Urinary bladder (tissue), 4 donors: ENCODE measurements around the gene CLDN17. TPM values are rescaled to one million over a fixed set of nuclear protein-coding genes. Genes with fewer than 3 reads are reported as not detected.

Source experiments
- DNase-seq: peaks from one replicate; pipeline ENCODE4 v3.0.0-alpha.2; 2015; ENCODE audit errors: extremely low spot score
- H3K27ac ChIP-seq: one replicate; pipeline ENCODE4 v1.5.1; 2013; ENCODE audit warnings: low read depth, mild to moderate bottlenecking, moderate library complexity
- H3K36me3 ChIP-seq: one replicate; pipeline ENCODE4 v1.6.1; 2013; ENCODE audit warnings: mild to moderate bottlenecking, moderate library complexity; ENCODE audit not compliant: insufficient read depth
- H3K4me1 ChIP-seq: one replicate; pipeline ENCODE4 v1.6.1; 2013; ENCODE audit warnings: mild to moderate bottlenecking, moderate library complexity; ENCODE audit not compliant: insufficient read depth
- H3K4me3 ChIP-seq: one replicate; pipeline ENCODE4 v1.5.1; 2013; ENCODE audit warnings: low read depth, low read length
- WGBS: extraction: QIAGEN DNeasy Blood & Tissue Kit; methylation state at CpG from one replicate; pipeline ENCODE4 v1.1.7; 2013; 5-methylcytosine and 5-hydroxymethylcytosine counted together
- polyA plus RNA-seq: library from polyadenylated mRNA; stranded (reverse); fragments of 200-250 nt; gene quantifications from one replicate; pipeline ENCODE4 v1.2.3, GENCODE V29; 2013
- total RNA-seq: library from RNA; depleted of rRNA; stranded (reverse); fragments of >200 nt; gene quantifications from one replicate; pipeline ENCODE4 v1.2.3, GENCODE V29; 2014
- donor health status: healthy with polysubstance abuse.
- donor health status: healthy.

CLDN17 gene
- not detected for total RNA-seq
- polyA plus RNA-seq: not detected

- Histone ChIP-seq H3K36me3 (no peaks in the 10 kb centered on the region), H3K4me3 (no peak within 1 kb of the TSS), H3K4me1 (no peaks in the 10 kb centered on the region), H3K27ac (no peak within 1 kb of the TSS)
- 69% methylated on average over 1 of the region's 1 CpG for WGBS
- DNase-seq: no peak
These were observed at the start of gene CLDN17 for GRCh38 chr21:30166705-30167104. Gene CLDN17 (minus strand): TSS chr21:30166805. CDS start chr21:30166617, 188 bp downstream.

- Histone ChIP-seq H3K4me1 (no peaks in the 10 kb centered on the region), H3K27ac (no peak within 1 kb of the TSS), H3K36me3 (no peaks in the 10 kb centered on the region), H3K4me3 (no peak within 1 kb of the TSS)
- no peak for DNase-seq
- WGBS: 82% methylated on average over 5 of the region's 5 CpGs
These were observed 49.6 kb upstream of the CLDN17 start, which contains the start of gene CLDN8 for GRCh38 chr21:30216041-30216723. Gene CLDN8 (minus strand): TSS chr21:30216097. CDS start chr21:30215925, 172 bp downstream.

- Histone ChIP-seq H3K4me3 (no peak overlapping the region), H3K4me1 (no peaks in the 10 kb centered on the region), H3K36me3 (no peaks in the 10 kb centered on the region), H3K27ac (no peak overlapping the region)
- 24% methylated on average over 1 of the region's 1 CpG for WGBS
- DNase-seq: no peak
These were observed 44.5 kb upstream of the CLDN17 start for GRCh38 chr21:30211071-30211470.

- DNase-seq: no peak
- Histone ChIP-seq H3K36me3 (no peaks in the 10 kb centered on the region), H3K4me3 (no peak overlapping the region), H3K27ac (no peak overlapping the region), H3K4me1 (no peaks in the 10 kb centered on the region)
- 64% methylated on average over 5 of the region's 5 CpGs for WGBS
These were observed 43.0 kb upstream of the CLDN17 start for GRCh38 chr21:30209601-30210000.

- Histone ChIP-seq H3K4me1 (no peaks in the 10 kb centered on the region), H3K36me3 (no peaks in the 10 kb centered on the region), H3K27ac (no peak overlapping the region), H3K4me3 (no peak overlapping the region)
- no peak for DNase-seq
- 37% methylated on average over 1 of the region's 1 CpG for WGBS
These were observed 40.6 kb upstream of the CLDN17 start for GRCh38 chr21:30207252-30207579.

- H3K4me1 ChIP-seq: no peaks in the 10 kb centered on the region
- H3K4me3 ChIP-seq: no peak overlapping the region
- H3K36me3 ChIP-seq: no peaks in the 10 kb centered on the region
- 59% methylated on average over 7 of the region's 7 CpGs for WGBS
- no peak for DNase-seq
- H3K27ac ChIP-seq: no peak overlapping the region
These were observed 40.1 kb upstream of the CLDN17 start for GRCh38 chr21:30206551-30207251.

- no peak for DNase-seq
- H3K4me1 ChIP-seq: no peaks in the 10 kb centered on the region
- no peak overlapping the region for H3K4me3 ChIP-seq
- 32% methylated on average over 2 of the region's 2 CpGs for WGBS
- no peaks in the 10 kb centered on the region for H3K36me3 ChIP-seq
- H3K27ac ChIP-seq: no peak overlapping the region
These were observed 33.4 kb upstream of the CLDN17 start for GRCh38 chr21:30200000-30200399.

GRCh38 chr21:30194701-30195299 lies 28.2 kb upstream of the CLDN17 start:
- no peaks in the 10 kb centered on the region for H3K4me1 ChIP-seq
- no peak overlapping the region for H3K27ac ChIP-seq
- H3K4me3 ChIP-seq: no peak overlapping the region
- WGBS: 48% methylated on average over 2 of the region's 2 CpGs
- no peak for DNase-seq
- H3K36me3 ChIP-seq: no peaks in the 10 kb centered on the region

- no peak for DNase-seq
- no peaks in the 10 kb centered on the region for H3K4me1 ChIP-seq
- no peak overlapping the region for H3K4me3 ChIP-seq
- H3K36me3 ChIP-seq: no peaks in the 10 kb centered on the region
- no peak overlapping the region for H3K27ac ChIP-seq
- WGBS: 91% methylated on average over 2 of the region's 2 CpGs
These were observed 26.6 kb upstream of the CLDN17 start for GRCh38 chr21:30193201-30193600.

GRCh38 chr21:30190554-30190953 lies 23.9 kb upstream of the CLDN17 start:
- 81% methylated on average over 7 of the region's 7 CpGs for WGBS
- Histone ChIP-seq H3K4me3 (no peak overlapping the region), H3K36me3 (no peaks in the 10 kb centered on the region), H3K27ac (no peak overlapping the region), H3K4me1 (no peaks in the 10 kb centered on the region)
- DNase-seq: no peak

- no peak overlapping the region for H3K4me3 ChIP-seq
- H3K4me1 ChIP-seq: no peaks in the 10 kb centered on the region
- DNase-seq: no peak
- no peaks in the 10 kb centered on the region for H3K36me3 ChIP-seq
- 67% methylated on average over 3 of the region's 3 CpGs for WGBS
- H3K27ac ChIP-seq: no peak overlapping the region
These were observed 23.2 kb upstream of the CLDN17 start for GRCh38 chr21:30189773-30190172.

- no peak overlapping the region for H3K27ac ChIP-seq
- H3K36me3 ChIP-seq: no peaks in the 10 kb centered on the region
- 89% methylated on average over 2 of the region's 2 CpGs for WGBS
- H3K4me1 ChIP-seq: no peaks in the 10 kb centered on the region
- DNase-seq: no peak
- H3K4me3 ChIP-seq: no peak overlapping the region
These were observed 19.6 kb upstream of the CLDN17 start for GRCh38 chr21:30186242-30186641.

GRCh38 chr21:30168086-30168485 lies 1.5 kb upstream of the CLDN17 start:
- DNase-seq: no peak
- no peaks in the 10 kb centered on the region for H3K36me3 ChIP-seq
- H3K4me1 ChIP-seq: no peaks in the 10 kb centered on the region
- no peak overlapping the region for H3K27ac ChIP-seq
- H3K4me3 ChIP-seq: no peak overlapping the region
- 62% methylated on average over 3 of the region's 3 CpGs for WGBS

GRCh38 chr21:30166171-30166570 lies 434 bp downstream of the CLDN17 start:
- Histone ChIP-seq H3K27ac (no peak overlapping the region), H3K4me3 (no peak overlapping the region), H3K4me1 (no peaks in the 10 kb centered on the region), H3K36me3 (no peaks in the 10 kb centered on the region)
- 95% methylated on average over 9 of the region's 9 CpGs for WGBS
- DNase-seq: no peak
